A549 treated with ZK216348 at 1 μM for 4 hours (cell line): ENCODE measurements around the gene AGR2. TPM values are rescaled to one million over a fixed set of nuclear protein-coding genes. Genes with fewer than 3 reads are reported as not detected.

Experiments
- total RNA-seq: library from RNA; stranded (reverse); fragments of 200-300 nt; extraction: Qiagen RNA extraction; gene quantifications from 5 replicates; pipeline ENCODE4 v1.2.3, GENCODE V29; 2022; ENCODE audit warnings: low read depth

AGR2 gene
- total RNA-seq = 104 to 176 TPM (median 152 TPM) in 5 replicates

GRCh38 chr7:16804674-16805439, at the start of gene AGR2:
AGR2 (minus strand) TSS chr7:16804999; CDS start chr7:16801796, 3,203 bp downstream.

GRCh38 chr7:16753102-16753931, 51.5 kb downstream of the AGR2 start, which contains the start of gene TSPAN13:
TSPAN13 (plus strand) TSS chr7:16753755; CDS start chr7:16753968, 213 bp downstream.

Other genes starting within 250 kb of the AGR2 start
- 10.8 to 15.2 TPM (median 12.5 TPM) in 5 replicates for gene ANKMY2, start 159.2 kb downstream of the AGR2 start, total RNA-seq
- 87.0 to 104 TPM (median 93.2 TPM) in 5 replicates for gene BZW2, start 158.8 kb downstream of the AGR2 start, total RNA-seq
- gene TSPAN13, start 51.2 kb downstream of the AGR2 start, total RNA-seq = 11.0 to 17.1 TPM (median 14.7 TPM) in 5 replicates
- not detected in 5 replicates for gene AGR3, start 77.0 kb upstream of the AGR2 start, total RNA-seq